HEK293 (cell line): ENCODE measurements around the gene PARD3.

ENCODE experiments used
- GLI4 ChIP-seq: fragments of 450-650 bp; formaldehyde crosslinking; IDR thresholded peaks from 2 replicates; pipeline ENCODE4 v1.5.1; 2016; ENCODE audit warnings: missing biosample characterization, missing genetic modification characterization
- GLIS2 ChIP-seq: fragments of 450-650 bp; formaldehyde crosslinking; IDR thresholded peaks from 2 replicates; pipeline ENCODE4 v1.5.1; 2016; ENCODE audit warnings: missing biosample characterization, missing genetic modification characterization
- MYNN ChIP-seq: fragments of 450-650 bp; formaldehyde crosslinking; IDR thresholded peaks from 2 replicates; pipeline ENCODE4 v1.5.1; 2016; ENCODE audit warnings: missing biosample characterization, missing genetic modification characterization, borderline replicate concordance
- SALL2 ChIP-seq: fragments of 450-650 bp; formaldehyde crosslinking; IDR thresholded peaks from 2 replicates; pipeline ENCODE4 v1.5.0; 2017; ENCODE audit warnings: missing biosample characterization, mild to moderate bottlenecking, missing genetic modification characterization, borderline replicate concordance
- ZNF121 ChIP-seq: fragments of 450-650 bp; formaldehyde crosslinking; IDR thresholded peaks from 2 replicates; pipeline ENCODE4 v1.5.1; 2016; ENCODE audit warnings: missing biosample characterization, missing genetic modification characterization
- ZNF146 ChIP-seq: fragments of 450-650 bp; formaldehyde crosslinking; IDR thresholded peaks from 2 replicates; pipeline ENCODE4 v1.5.1; 2016; ENCODE audit warnings: missing biosample characterization, missing genetic modification characterization
- ZNF221 ChIP-seq: fragments of 450-650 bp; formaldehyde crosslinking; IDR thresholded peaks from 2 replicates; pipeline ENCODE4 v1.5.1; 2017; ENCODE audit warnings: missing biosample characterization, missing genetic modification characterization, borderline replicate concordance
- ZNF274 ChIP-seq, 2 experiments: fragments of 200-500 bp in 1 of 2; fragments of 450-650 bp in 1 of 2; sonication (Bioruptor generic) in 1 of 2; formaldehyde crosslinking in 1 of 2; IDR thresholded peaks; 2 replicates each; pipeline versions ENCODE4 v1.5.1 to v1.6.1; 2014 to 2016; ENCODE audit warnings: borderline replicate concordance in 1 of 2, inconsistent platforms in 1 of 2, low read length in 1 of 2, missing biosample characterization in 1 of 2, missing genetic modification characterization in 1 of 2
- ZNF350 ChIP-seq: fragments of 450-650 bp; formaldehyde crosslinking; IDR thresholded peaks from 2 replicates; pipeline ENCODE4 v1.5.0; 2017; ENCODE audit warnings: missing biosample characterization, mild to moderate bottlenecking, missing genetic modification characterization
- ZNF513 ChIP-seq: fragments of 450-650 bp; IDR thresholded peaks from 2 replicates; pipeline ENCODE4 v1.5.1; 2018; ENCODE audit warnings: missing biosample characterization, missing genetic modification characterization
- ZNF555 ChIP-seq: fragments of 450-650 bp; formaldehyde crosslinking; conservative IDR thresholded peaks from 2 replicates; pipeline ENCODE4 v1.5.1; 2017; ENCODE audit warnings: missing biosample characterization, mild to moderate bottlenecking, missing genetic modification characterization, inconsistent platforms
- ZNF670 ChIP-seq: fragments of 450-650 bp; formaldehyde crosslinking; IDR thresholded peaks from 2 replicates; pipeline ENCODE4 v1.5.1; 2016; ENCODE audit warnings: missing biosample characterization, missing genetic modification characterization, low read depth
- ZNF704 ChIP-seq: fragments of 450-650 bp; formaldehyde crosslinking; IDR thresholded peaks from 2 replicates; pipeline ENCODE4 v1.5.1; 2016; ENCODE audit warnings: missing biosample characterization, missing genetic modification characterization
- ZNF707 ChIP-seq: fragments of 450-650 bp; formaldehyde crosslinking; IDR thresholded peaks from 2 replicates; pipeline ENCODE4 v1.5.1; 2016; ENCODE audit warnings: missing biosample characterization, missing genetic modification characterization
- TF ChIP-seq, protein P1 (sequence below): fragments of 450-650 bp; formaldehyde crosslinking; IDR thresholded peaks from 2 replicates; pipeline ENCODE4 v1.5.1; 2016; ENCODE audit warnings: missing biosample characterization, missing genetic modification characterization
- TF ChIP-seq, protein P2 (sequence below): fragments of 450-650 bp; formaldehyde crosslinking; IDR thresholded peaks from 2 replicates; pipeline ENCODE4 v1.5.1; 2016; ENCODE audit warnings: missing biosample characterization, missing genetic modification characterization
- TF ChIP-seq, protein P3 (sequence below): fragments of 450-650 bp; formaldehyde crosslinking; IDR thresholded peaks from 2 replicates; pipeline ENCODE4 v1.5.1; 2016; ENCODE audit warnings: missing biosample characterization, missing genetic modification characterization
- TF ChIP-seq, protein P4 (sequence below): fragments of 450-650 bp; formaldehyde crosslinking; IDR thresholded peaks from 2 replicates; pipeline ENCODE4 v1.5.1; 2016; ENCODE audit warnings: missing biosample characterization, missing genetic modification characterization
- TF ChIP-seq, protein P5 (sequence below): fragments of 450-650 bp; formaldehyde crosslinking; IDR thresholded peaks from 2 replicates; pipeline ENCODE4 v1.5.1; 2016; ENCODE audit warnings: missing biosample characterization, missing genetic modification characterization
- TF ChIP-seq, protein P6 (sequence below): fragments of 450-650 bp; formaldehyde crosslinking; IDR thresholded peaks from 2 replicates; pipeline ENCODE4 v1.5.1; 2016; ENCODE audit warnings: missing biosample characterization, missing genetic modification characterization

The PARD3 gene

DNA sequence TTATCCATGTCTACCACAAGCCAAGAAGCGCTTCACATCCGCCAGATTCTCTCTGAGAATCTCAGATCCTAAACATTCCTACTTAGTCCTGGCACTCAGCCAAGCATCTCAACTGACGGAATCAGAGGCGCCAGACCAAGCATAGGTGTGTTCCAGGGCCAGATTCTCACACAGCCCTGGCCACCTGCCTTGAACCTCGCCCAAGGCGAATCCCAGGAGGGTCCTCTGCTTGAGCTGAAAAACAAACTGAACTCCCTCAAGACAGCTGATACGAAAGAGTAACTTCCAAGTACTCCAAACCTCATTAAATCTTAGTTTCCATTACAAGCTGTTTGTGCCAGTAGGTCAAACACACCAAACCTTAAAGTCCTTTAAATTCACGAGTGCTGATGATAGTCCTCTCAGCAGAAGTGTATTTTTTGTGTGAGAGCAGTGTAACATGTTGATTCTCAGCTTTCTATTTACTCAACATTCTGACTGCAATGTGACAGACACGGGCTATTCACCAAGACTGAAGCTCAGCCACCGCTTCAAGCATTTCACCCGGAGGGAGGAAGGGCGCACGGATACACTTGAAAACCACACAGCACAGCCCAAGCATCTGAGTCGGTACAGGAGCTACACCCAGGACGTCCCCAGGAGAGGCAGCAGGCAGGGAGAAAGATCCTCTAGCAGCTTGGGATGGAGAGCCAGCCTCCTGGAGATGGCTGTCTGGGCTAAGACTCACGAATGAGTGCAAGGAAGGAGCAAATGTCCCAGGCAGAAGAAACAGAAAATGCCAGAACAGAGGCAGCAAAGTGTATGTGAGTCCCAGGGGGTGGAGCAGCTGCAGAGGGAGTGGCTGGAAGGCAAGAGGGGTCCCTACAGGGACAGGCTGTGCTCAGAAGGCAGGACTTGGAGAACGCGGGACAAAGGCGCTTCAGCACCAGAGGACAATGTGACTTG, 6.0 kb downstream of the PARD3 start (continued):
- no peak for TF ChIP-seq ZNF350 (tag by site-specific recombination)
- TF ChIP-seq ZNF555 (tag by site-specific recombination), result no peak
- TF ChIP-seq, protein P1, sequence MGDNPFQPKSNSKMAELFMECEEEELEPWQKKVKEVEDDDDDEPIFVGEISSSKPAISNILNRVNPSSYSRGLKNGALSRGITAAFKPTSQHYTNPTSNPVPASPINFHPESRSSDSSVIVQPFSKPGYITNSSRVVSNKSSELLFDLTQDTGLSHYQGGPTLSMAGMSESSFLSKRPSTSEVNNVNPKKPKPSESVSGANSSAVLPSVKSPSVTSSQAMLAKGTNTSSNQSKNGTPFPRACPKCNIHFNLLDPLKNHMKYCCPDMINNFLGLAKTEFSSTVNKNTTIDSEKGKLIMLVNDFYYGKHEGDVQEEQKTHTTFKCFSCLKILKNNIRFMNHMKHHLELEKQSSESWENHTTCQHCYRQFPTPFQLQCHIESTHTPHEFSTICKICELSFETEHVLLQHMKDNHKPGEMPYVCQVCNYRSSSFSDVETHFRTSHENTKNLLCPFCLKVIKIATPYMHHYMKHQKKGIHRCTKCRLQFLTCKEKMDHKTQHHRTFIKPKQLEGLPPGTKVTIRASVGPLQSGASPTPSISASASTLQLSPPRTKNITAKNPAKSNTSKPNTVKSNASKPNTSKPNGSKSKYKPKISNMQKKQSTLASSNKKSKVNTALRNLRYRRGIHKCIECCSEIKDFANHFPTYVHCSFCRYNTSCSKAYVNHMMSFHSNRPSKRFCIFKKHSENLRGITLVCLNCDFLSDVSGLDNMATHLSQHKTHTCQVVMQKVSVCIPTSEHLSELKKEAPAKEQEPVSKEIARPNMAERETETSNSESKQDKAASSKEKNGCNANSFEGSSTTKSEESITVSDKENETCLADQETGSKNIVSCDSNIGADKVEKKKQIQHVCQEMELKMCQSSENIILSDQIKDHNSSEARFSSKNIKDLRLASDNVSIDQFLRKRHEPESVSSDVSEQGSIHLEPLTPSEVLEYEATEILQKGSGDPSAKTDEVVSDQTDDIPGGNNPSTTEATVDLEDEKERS (tag by site-specific recombination), result no peak
- TF ChIP-seq, protein P2, sequence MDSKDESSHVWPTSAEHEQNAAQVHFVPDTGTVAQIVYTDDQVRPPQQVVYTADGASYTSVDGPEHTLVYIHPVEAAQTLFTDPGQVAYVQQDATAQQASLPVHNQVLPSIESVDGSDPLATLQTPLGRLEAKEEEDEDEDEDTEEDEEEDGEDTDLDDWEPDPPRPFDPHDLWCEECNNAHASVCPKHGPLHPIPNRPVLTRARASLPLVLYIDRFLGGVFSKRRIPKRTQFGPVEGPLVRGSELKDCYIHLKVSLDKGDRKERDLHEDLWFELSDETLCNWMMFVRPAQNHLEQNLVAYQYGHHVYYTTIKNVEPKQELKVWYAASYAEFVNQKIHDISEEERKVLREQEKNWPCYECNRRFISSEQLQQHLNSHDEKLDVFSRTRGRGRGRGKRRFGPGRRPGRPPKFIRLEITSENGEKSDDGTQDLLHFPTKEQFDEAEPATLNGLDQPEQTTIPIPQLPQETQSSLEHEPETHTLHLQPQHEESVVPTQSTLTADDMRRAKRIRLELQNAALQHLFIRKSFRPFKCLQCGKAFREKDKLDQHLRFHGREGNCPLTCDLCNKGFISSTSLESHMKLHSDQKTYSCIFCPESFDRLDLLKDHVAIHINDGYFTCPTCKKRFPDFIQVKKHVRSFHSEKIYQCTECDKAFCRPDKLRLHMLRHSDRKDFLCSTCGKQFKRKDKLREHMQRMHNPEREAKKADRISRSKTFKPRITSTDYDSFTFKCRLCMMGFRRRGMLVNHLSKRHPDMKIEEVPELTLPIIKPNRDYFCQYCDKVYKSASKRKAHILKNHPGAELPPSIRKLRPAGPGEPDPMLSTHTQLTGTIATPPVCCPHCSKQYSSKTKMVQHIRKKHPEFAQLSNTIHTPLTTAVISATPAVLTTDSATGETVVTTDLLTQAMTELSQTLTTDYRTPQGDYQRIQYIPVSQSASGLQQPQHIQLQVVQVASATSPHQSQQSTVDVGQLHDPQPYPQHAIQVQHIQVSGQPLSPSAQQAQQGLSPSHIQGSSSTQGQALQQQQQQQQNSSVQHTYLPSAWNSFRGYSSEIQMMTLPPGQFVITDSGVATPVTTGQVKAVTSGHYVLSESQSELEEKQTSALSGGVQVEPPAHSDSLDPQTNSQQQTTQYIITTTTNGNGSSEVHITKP (tag by site-specific recombination), result no peak
- TF ChIP-seq GLIS2, result peak; percentile 38; the same call in 1 of the 2 replicates
- no peak for TF ChIP-seq ZNF221 (tag by site-specific recombination)
- no peak for TF ChIP-seq ZNF274 (IDR thresholded peaks at IDR 0.05; ENCODE audit: low read length)
- TF ChIP-seq ZNF274 (tag by site-specific recombination; IDR thresholded peaks at IDR 0.05; ENCODE audit: borderline replicate concordance), result no peak
- no peak for TF ChIP-seq ZNF704 (tag by site-specific recombination)
- no peak for TF ChIP-seq ZNF121 (tag by site-specific recombination)
- TF ChIP-seq SALL2 (tag by site-specific recombination), result no peak
- TF ChIP-seq, protein P3, sequence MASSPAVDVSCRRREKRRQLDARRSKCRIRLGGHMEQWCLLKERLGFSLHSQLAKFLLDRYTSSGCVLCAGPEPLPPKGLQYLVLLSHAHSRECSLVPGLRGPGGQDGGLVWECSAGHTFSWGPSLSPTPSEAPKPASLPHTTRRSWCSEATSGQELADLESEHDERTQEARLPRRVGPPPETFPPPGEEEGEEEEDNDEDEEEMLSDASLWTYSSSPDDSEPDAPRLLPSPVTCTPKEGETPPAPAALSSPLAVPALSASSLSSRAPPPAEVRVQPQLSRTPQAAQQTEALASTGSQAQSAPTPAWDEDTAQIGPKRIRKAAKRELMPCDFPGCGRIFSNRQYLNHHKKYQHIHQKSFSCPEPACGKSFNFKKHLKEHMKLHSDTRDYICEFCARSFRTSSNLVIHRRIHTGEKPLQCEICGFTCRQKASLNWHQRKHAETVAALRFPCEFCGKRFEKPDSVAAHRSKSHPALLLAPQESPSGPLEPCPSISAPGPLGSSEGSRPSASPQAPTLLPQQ (tag by site-specific recombination), result no peak
- TF ChIP-seq, protein P4, sequence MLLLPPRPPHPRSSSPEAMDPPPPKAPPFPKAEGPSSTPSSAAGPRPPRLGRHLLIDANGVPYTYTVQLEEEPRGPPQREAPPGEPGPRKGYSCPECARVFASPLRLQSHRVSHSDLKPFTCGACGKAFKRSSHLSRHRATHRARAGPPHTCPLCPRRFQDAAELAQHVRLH, result no peak
- TF ChIP-seq ZNF707 (tag by site-specific recombination), result no peak
- no peak for TF ChIP-seq GLI4 (tag by site-specific recombination)
- TF ChIP-seq ZNF146, result no peak
- TF ChIP-seq ZNF670 (tag by site-specific recombination), result no peak
- TF ChIP-seq, protein P5, sequence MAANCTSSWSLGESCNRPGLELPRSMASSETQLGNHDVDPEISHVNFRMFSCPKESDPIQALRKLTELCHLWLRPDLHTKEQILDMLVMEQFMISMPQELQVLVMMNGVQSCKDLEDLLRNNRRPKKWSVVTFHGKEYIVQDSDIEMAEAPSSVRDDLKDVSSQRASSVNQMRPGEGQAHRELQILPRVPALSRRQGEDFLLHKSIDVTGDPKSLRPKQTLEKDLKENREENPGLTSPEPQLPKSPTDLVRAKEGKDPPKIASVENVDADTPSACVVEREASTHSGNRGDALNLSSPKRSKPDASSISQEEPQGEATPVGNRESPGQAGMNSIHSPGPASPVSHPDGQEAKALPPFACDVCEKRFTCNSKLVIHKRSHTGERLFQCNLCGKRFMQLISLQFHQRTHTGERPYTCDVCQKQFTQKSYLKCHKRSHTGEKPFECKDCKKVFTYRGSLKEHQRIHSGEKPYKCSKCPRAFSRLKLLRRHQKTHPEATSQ, result no peak
- TF ChIP-seq, protein P6, sequence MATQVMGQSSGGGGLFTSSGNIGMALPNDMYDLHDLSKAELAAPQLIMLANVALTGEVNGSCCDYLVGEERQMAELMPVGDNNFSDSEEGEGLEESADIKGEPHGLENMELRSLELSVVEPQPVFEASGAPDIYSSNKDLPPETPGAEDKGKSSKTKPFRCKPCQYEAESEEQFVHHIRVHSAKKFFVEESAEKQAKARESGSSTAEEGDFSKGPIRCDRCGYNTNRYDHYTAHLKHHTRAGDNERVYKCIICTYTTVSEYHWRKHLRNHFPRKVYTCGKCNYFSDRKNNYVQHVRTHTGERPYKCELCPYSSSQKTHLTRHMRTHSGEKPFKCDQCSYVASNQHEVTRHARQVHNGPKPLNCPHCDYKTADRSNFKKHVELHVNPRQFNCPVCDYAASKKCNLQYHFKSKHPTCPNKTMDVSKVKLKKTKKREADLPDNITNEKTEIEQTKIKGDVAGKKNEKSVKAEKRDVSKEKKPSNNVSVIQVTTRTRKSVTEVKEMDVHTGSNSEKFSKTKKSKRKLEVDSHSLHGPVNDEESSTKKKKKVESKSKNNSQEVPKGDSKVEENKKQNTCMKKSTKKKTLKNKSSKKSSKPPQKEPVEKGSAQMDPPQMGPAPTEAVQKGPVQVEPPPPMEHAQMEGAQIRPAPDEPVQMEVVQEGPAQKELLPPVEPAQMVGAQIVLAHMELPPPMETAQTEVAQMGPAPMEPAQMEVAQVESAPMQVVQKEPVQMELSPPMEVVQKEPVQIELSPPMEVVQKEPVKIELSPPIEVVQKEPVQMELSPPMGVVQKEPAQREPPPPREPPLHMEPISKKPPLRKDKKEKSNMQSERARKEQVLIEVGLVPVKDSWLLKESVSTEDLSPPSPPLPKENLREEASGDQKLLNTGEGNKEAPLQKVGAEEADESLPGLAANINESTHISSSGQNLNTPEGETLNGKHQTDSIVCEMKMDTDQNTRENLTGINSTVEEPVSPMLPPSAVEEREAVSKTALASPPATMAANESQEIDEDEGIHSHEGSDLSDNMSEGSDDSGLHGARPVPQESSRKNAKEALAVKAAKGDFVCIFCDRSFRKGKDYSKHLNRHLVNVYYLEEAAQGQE, result no peak
- TF ChIP-seq ZNF513 (tag by site-specific recombination), result no peak
- no peak for TF ChIP-seq MYNN (tag by site-specific recombination)
